A549 (cell line): ENCODE data around the gene USP13.

Source experiments
- BHLHE40 ChIP-seq: IDR thresholded peaks from 2 replicates; pipeline ENCODE4 v1.6.1; 2012; ENCODE audit warnings: low read depth, low read length, inconsistent platforms
- CTCF ChIP-seq: fragments of >200 bp; sonication (Bioruptor Twin); formaldehyde crosslinking; IDR thresholded peaks from 3 replicates; pipeline ENCODE4 v1.5.1; 2016
- EP300 ChIP-seq, 2 experiments: fragments of >200 bp; sonication (Bioruptor Twin); formaldehyde crosslinking; IDR thresholded peaks; 2 replicates in 1 of 2; 3 replicates in 1 of 2; pipeline ENCODE4 v1.6.1; 2016 to 2017
- HMGXB4 ChIP-seq: fragments of 250-450 bp; sonication (Bioruptor Pico); IDR thresholded peaks from 2 replicates; pipeline ENCODE4 v1.5.0; 2021; ENCODE audit warnings: mild to moderate bottlenecking, moderate library complexity, borderline replicate concordance
- MAZ ChIP-seq: fragments of 150-350 bp; IDR thresholded peaks from 2 replicates; pipeline ENCODE4 v1.6.1; 2014; ENCODE audit warnings: antibody characterized with exemption, low read depth, low read length, borderline replicate concordance
- NR3C1 ChIP-seq: fragments of >200 bp; sonication (Bioruptor Twin); formaldehyde crosslinking; IDR thresholded peaks from 3 replicates; pipeline ENCODE4 v1.6.1; 2017
- POLR2A ChIP-seq: IDR thresholded peaks from 2 replicates; pipeline ENCODE4 v1.6.1; 2012; ENCODE audit warnings: mild to moderate bottlenecking, low read length
- SREBF2 ChIP-seq: fragments of 450-650 bp; IDR thresholded peaks from 2 replicates; pipeline ENCODE4 v1.6.1; 2014; ENCODE audit warnings: mild to moderate bottlenecking, moderate library complexity
- TF ChIP-seq, protein P1 (sequence below): IDR thresholded peaks from 2 replicates; pipeline ENCODE4 v1.6.1; 2012; ENCODE audit warnings: low read depth, borderline replicate concordance

DNA sequence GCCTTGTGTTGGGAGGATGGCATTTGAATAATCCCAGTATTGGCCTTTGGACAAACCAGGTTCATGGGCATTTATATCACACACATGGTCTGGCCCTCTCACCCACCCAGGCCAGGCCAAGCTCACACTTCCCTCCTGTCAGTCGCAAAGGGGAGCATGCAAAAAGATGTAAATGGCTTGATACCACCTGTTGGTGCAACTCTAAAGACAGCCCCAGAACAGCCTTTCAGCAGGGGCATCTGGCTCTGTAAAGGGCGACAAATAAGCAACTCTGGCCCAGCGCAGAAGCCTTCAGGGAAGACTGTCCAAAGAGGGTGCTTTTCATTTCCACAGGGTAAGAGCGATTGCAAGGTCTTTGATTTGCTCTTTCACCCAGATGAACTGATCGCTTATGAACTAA lies 91.8 kb downstream of the USP13 start:
- TF ChIP-seq, protein P1, sequence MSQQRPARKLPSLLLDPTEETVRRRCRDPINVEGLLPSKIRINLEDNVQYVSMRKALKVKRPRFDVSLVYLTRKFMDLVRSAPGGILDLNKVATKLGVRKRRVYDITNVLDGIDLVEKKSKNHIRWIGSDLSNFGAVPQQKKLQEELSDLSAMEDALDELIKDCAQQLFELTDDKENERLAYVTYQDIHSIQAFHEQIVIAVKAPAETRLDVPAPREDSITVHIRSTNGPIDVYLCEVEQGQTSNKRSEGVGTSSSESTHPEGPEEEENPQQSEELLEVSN = no peak
- TF ChIP-seq CTCF = no peak
- TF ChIP-seq HMGXB4 = no peak
- no peak for TF ChIP-seq NR3C1
- TF ChIP-seq BHLHE40 = no peak
- no peak for TF ChIP-seq EP300 (IDR thresholded peaks at IDR 0.05)
- TF ChIP-seq POLR2A = no peak
- TF ChIP-seq MAZ = no peak
- no peak for TF ChIP-seq SREBF2
